HepG2 (cell line): ENCODE data around the gene LEFTY2. TPM values are rescaled to one million over a fixed set of nuclear protein-coding genes. Genes with fewer than 3 reads are reported as not detected.

Experiments
- DMAP1 ChIP-seq: IDR thresholded peaks from 2 replicates; pipeline ENCODE4 v1.6.1; 2016
- MATR3 ChIP-seq: sonication (generic); formaldehyde crosslinking; IDR thresholded peaks from 2 replicates; pipeline ENCODE4 v1.4.0; 2020; ENCODE audit warnings: missing genetic modification reagents
- MIER2 ChIP-seq: IDR thresholded peaks from 2 replicates; pipeline ENCODE4 v1.6.1; 2016; ENCODE audit warnings: missing biosample characterization, missing genetic modification reagents
- NFATC3 ChIP-seq: sonication (generic); formaldehyde crosslinking; IDR thresholded peaks from 2 replicates; pipeline ENCODE4 v1.5.1; 2020; ENCODE audit warnings: mild to moderate bottlenecking, missing genetic modification reagents
- TOPORS ChIP-seq: sonication (generic); formaldehyde crosslinking; IDR thresholded peaks from 2 replicates; pipeline ENCODE4 v1.8.0; 2023; ENCODE audit warnings: mild to moderate bottlenecking, missing genetic modification reagents
- TRIM24 ChIP-seq: sonication (generic); formaldehyde crosslinking; IDR thresholded peaks from 2 replicates; pipeline ENCODE4 v1.8.0; 2022; ENCODE audit warnings: mild to moderate bottlenecking, missing genetic modification reagents
- XRCC5 ChIP-seq: fragments of 200-400 bp; formaldehyde crosslinking; optimal IDR thresholded peaks from 2 replicates; pipeline ENCODE3; 2017; ENCODE audit warnings: mild to moderate bottlenecking, low read length
- ZNF17 ChIP-seq: sonication (generic); formaldehyde crosslinking; IDR thresholded peaks from 2 replicates; pipeline ENCODE4 v1.5.0; 2020; ENCODE audit warnings: mild to moderate bottlenecking, missing genetic modification reagents
- ZNF207 ChIP-seq: fragments of 450-650 bp; IDR thresholded peaks from 2 replicates; pipeline ENCODE4 v1.6.1; 2016; ENCODE audit warnings: antibody characterized with exemption, borderline replicate concordance
- ZNF549 ChIP-seq: sonication (generic); formaldehyde crosslinking; IDR thresholded peaks from 2 replicates; pipeline ENCODE4 v1.5.0; 2020; ENCODE audit warnings: missing genetic modification reagents
- polyA plus RNA-seq, 8 experiments: library from polyadenylated mRNA; depleted of rRNA in 3 of 8; stranded (reverse) in 7 of 8; unstranded in 1 of 8; fragments of >200 nt; fragmentation: Illumina TruSeq in 4 of 8; extraction: Trizol in 4 of 8; gene quantifications; 2 replicates each; pipeline versions ENCODE4 v1.2.1 to v1.2.3, GENCODE V29; 2011 to 2016; ENCODE audit warnings: low read depth in 4 of 8, missing spikeins in 1 of 8, mixed read lengths in 1 of 8; ENCODE audit not compliant: insufficient read depth in 1 of 8
- total RNA-seq, 5 experiments: library from RNA; depleted of rRNA; stranded (reverse); fragments of >200 nt; fragmentation: Illumina TruSeq; extraction: Trizol; gene quantifications; 2 replicates each; pipeline ENCODE4 v1.2.3, GENCODE V29; 2016; ENCODE audit warnings: low read depth in 1 of 5
- TF ChIP-seq, protein P1 (sequence below): sonication (generic); formaldehyde crosslinking; conservative IDR thresholded peaks from 2 replicates; pipeline ENCODE4 v1.8.0; 2022; ENCODE audit warnings: low read depth, missing genetic modification reagents
- TF ChIP-seq, protein P2 (sequence below): sonication (generic); formaldehyde crosslinking; IDR thresholded peaks from 2 replicates; pipeline ENCODE4 v1.4.0; 2020; ENCODE audit warnings: missing genetic modification reagents, mild to moderate bottlenecking, borderline replicate concordance
- TF ChIP-seq, protein P3 (sequence below): sonication (generic); formaldehyde crosslinking; IDR thresholded peaks from 2 replicates; pipeline ENCODE4 v1.5.0; 2020; ENCODE audit warnings: missing genetic modification reagents, mild to moderate bottlenecking, borderline replicate concordance
- TF ChIP-seq, protein P4 (sequence below), 2 experiments: sonication (generic) in 1 of 2; formaldehyde crosslinking in 1 of 2; IDR thresholded peaks; 2 replicates each; pipeline versions ENCODE4 v1.6.1 to v1.9.0; 2014 to 2022; ENCODE audit warnings: antibody characterized with exemption in 1 of 2, borderline replicate concordance in 1 of 2, inconsistent platforms in 1 of 2, low read depth in 1 of 2, missing genetic modification reagents in 1 of 2
- TF ChIP-seq, protein P5 (sequence below): sonication (generic); formaldehyde crosslinking; IDR thresholded peaks from 2 replicates; pipeline ENCODE4 v1.4.0; 2020; ENCODE audit warnings: mild to moderate bottlenecking, missing genetic modification reagents

LEFTY2 gene
- total and polyA plus RNA-seq, 2 of the 13 experiments (the other 11 are each of a cell fraction or from before 2014, with no cell fraction given) = 0.13 to 0.33 TPM

DNA sequence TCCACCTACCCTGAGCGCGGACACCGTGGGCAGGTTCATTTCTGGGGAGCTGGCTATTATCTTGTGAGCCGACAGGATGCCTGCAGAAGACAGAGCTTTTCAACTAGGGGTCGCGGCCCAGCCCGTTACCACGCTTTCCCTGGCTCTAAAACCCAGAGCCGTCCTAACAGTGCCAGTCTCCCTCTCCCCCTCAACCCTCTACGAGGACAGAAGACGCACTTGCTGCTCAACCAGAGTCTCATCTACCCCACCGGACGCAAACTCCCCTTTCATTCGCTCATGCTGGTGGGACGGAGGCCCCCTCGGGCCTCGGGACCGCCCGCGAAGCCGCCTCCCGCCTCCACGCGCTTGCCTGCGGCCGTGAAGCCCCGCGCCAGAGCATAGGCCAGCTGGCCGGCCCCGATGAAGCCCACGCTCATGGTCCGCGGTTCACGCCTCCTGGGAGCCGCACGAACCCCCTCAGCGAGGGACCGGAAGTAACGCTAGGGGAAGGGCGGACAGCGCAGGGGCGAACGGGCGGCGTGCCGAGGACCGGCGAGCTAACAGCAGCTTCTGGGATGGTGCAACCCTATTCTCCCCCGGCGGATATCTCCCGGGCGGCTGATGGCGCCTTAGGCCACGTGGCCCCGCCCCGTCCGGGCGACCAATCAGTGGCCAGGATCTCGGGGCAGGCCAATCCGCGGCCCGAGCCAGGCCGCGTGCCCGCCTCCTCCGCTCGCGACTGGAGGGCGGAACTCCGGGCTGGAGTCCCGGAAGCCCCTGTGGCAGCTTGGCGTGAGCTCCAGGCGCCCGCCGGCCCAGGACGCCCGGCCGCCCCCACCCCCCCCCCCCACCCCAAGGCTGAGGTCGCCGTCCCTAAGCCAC lies 17.1 kb downstream of the LEFTY2 start, which contains the start of gene PYCR2 (continued):
- TF ChIP-seq, protein P1, sequence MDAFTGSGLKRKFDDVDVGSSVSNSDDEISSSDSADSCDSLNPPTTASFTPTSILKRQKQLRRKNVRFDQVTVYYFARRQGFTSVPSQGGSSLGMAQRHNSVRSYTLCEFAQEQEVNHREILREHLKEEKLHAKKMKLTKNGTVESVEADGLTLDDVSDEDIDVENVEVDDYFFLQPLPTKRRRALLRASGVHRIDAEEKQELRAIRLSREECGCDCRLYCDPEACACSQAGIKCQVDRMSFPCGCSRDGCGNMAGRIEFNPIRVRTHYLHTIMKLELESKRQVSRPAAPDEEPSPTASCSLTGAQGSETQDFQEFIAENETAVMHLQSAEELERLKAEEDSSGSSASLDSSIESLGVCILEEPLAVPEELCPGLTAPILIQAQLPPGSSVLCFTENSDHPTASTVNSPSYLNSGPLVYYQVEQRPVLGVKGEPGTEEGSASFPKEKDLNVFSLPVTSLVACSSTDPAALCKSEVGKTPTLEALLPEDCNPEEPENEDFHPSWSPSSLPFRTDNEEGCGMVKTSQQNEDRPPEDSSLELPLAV = no peak
- TF ChIP-seq, protein P2, sequence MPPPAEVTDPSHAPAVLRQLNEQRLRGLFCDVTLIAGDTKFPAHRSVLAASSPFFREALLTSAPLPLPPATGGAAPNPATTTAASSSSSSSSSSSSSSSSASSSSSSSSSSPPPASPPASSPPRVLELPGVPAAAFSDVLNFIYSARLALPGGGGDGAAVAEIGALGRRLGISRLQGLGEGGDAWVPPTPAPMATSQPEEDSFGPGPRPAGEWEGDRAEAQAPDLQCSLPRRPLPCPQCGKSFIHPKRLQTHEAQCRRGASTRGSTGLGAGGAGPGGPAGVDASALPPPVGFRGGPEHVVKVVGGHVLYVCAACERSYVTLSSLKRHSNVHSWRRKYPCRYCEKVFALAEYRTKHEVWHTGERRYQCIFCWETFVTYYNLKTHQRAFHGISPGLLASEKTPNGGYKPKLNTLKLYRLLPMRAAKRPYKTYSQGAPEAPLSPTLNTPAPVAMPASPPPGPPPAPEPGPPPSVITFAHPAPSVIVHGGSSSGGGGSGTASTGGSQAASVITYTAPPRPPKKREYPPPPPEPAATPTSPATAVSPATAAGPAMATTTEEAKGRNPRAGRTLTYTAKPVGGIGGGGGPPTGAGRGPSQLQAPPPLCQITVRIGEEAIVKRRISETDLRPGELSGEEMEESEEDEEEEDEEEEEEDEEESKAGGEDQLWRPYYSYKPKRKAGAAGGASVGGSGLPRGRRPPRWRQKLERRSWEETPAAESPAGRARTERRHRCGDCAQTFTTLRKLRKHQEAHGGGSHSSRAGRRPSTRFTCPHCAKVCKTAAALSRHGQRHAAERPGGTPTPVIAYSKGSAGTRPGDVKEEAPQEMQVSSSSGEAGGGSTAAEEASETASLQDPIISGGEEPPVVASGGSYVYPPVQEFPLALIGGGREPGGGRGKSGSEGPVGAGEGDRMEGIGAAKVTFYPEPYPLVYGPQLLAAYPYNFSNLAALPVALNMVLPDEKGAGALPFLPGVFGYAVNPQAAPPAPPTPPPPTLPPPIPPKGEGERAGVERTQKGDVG (CRISPR knock-in tag) = 0 out of 2 replicates have a peak, but pooled peaks have one; percentile 47
- TF ChIP-seq TRIM24 (CRISPR knock-in tag) = no peak
- TF ChIP-seq, protein P3, sequence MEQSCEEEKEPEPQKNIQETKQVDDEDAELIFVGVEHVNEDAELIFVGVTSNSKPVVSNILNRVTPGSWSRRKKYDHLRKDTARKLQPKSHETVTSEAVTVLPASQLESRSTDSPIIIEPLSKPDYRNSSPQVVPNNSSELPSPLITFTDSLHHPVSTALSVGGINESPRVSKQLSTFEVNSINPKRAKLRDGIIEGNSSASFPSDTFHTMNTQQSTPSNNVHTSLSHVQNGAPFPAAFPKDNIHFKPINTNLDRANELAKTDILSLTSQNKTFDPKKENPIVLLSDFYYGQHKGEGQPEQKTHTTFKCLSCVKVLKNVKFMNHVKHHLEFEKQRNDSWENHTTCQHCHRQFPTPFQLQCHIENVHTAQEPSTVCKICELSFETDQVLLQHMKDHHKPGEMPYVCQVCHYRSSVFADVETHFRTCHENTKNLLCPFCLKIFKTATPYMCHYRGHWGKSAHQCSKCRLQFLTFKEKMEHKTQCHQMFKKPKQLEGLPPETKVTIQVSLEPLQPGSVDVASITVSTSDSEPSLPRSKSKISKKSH (CRISPR knock-in tag) = no peak
- TF ChIP-seq ZNF549 = 0 out of 2 replicates have a peak, but pooled peaks have one; percentile 25
- TF ChIP-seq, protein P4, sequence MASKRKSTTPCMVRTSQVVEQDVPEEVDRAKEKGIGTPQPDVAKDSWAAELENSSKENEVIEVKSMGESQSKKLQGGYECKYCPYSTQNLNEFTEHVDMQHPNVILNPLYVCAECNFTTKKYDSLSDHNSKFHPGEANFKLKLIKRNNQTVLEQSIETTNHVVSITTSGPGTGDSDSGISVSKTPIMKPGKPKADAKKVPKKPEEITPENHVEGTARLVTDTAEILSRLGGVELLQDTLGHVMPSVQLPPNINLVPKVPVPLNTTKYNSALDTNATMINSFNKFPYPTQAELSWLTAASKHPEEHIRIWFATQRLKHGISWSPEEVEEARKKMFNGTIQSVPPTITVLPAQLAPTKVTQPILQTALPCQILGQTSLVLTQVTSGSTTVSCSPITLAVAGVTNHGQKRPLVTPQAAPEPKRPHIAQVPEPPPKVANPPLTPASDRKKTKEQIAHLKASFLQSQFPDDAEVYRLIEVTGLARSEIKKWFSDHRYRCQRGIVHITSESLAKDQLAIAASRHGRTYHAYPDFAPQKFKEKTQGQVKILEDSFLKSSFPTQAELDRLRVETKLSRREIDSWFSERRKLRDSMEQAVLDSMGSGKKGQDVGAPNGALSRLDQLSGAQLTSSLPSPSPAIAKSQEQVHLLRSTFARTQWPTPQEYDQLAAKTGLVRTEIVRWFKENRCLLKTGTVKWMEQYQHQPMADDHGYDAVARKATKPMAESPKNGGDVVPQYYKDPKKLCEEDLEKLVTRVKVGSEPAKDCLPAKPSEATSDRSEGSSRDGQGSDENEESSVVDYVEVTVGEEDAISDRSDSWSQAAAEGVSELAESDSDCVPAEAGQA (IDR thresholded peaks at IDR 0.05; ENCODE audit: low read depth) = peak; percentile 20; the same call in 1 of the 2 replicates
- TF ChIP-seq, protein P4 (CRISPR knock-in tag; IDR thresholded peaks at IDR 0.05; ENCODE audit: borderline replicate concordance) = no peak
- TF ChIP-seq MIER2 (CRISPR knock-in tag) = no peak
- TF ChIP-seq XRCC5 = peak; percentile 11
- TF ChIP-seq, protein P5, sequence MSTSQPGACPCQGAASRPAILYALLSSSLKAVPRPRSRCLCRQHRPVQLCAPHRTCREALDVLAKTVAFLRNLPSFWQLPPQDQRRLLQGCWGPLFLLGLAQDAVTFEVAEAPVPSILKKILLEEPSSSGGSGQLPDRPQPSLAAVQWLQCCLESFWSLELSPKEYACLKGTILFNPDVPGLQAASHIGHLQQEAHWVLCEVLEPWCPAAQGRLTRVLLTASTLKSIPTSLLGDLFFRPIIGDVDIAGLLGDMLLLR (CRISPR knock-in tag) = peak; percentile 87
- TF ChIP-seq DMAP1 (CRISPR knock-in tag) = peak; percentile 94
- peak; percentile 85; the same call in 1 of the 2 replicates for TF ChIP-seq NFATC3 (CRISPR knock-in tag)
- no peak for TF ChIP-seq ZNF17 (CRISPR knock-in tag)
- TF ChIP-seq ZNF207 = no peak
- TF ChIP-seq TOPORS = no peak
- no peak for TF ChIP-seq MATR3 (CRISPR knock-in tag)
